Omental fat pad (tissue), 4 donors: ENCODE measurements around the gene PPIE. TPM values are rescaled to one million over a fixed set of nuclear protein-coding genes. Genes with fewer than 3 reads are reported as not detected.

Experiments used
- ATAC-seq: fragments of 150-250 bp; one replicate; pipeline ENCODE4 v1.9.1; 2016; ENCODE audit warnings: mild to moderate bottlenecking, moderate library complexity; ENCODE audit not compliant: low FRiP score
- DNase-seq: peaks from one replicate; pipeline ENCODE4 v3.0.0-alpha.2; 2019; ENCODE audit warnings: low spot score
- total RNA-seq, 4 donors: library from RNA; depleted of rRNA; stranded (reverse); fragments of >200 nt; gene quantifications; one replicate each; pipeline ENCODE4 v1.1.0, GENCODE V29; 2016
- TF ChIP-seq, protein P1 (sequence below), 3 donors: fragments of 450-650 bp; IDR thresholded peaks; one replicate each; pipeline ENCODE4 v1.5.1; 2016 to 2017; ENCODE audit warnings: antibody characterized with exemption in 3 of 3, mild to moderate bottlenecking in 3 of 3, moderate library complexity in 2 of 3

PPIE gene
- total RNA-seq, 4 donors from 2014 or later: 22.7 to 39.6 (median 27.8) TPM

DNA sequence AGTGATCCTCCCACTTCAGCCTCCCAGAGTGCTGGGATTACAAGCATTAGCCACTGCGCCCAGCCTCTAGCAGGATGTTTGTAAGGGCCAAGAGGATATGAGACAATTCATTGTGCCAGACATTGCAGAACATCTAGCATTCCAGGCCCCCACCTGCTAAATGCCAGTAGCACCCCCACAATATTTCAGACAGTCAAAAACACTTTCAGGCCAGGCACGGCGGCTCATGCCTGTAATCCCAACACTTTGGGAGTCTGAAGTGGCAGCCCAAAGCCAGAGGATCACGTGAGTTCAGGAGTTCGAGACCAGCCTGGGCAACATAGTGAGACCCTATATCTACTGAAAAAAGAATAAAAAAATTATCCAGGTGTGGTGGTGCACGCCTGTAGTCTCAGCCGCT, 12.9 kb downstream of the PPIE start:
- TF ChIP-seq, protein P1, sequence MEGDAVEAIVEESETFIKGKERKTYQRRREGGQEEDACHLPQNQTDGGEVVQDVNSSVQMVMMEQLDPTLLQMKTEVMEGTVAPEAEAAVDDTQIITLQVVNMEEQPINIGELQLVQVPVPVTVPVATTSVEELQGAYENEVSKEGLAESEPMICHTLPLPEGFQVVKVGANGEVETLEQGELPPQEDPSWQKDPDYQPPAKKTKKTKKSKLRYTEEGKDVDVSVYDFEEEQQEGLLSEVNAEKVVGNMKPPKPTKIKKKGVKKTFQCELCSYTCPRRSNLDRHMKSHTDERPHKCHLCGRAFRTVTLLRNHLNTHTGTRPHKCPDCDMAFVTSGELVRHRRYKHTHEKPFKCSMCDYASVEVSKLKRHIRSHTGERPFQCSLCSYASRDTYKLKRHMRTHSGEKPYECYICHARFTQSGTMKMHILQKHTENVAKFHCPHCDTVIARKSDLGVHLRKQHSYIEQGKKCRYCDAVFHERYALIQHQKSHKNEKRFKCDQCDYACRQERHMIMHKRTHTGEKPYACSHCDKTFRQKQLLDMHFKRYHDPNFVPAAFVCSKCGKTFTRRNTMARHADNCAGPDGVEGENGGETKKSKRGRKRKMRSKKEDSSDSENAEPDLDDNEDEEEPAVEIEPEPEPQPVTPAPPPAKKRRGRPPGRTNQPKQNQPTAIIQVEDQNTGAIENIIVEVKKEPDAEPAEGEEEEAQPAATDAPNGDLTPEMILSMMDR (IDR thresholded peaks at IDR 0.05): no peak
- no peak for DNase-seq
- ATAC-seq: no peak

DNA sequence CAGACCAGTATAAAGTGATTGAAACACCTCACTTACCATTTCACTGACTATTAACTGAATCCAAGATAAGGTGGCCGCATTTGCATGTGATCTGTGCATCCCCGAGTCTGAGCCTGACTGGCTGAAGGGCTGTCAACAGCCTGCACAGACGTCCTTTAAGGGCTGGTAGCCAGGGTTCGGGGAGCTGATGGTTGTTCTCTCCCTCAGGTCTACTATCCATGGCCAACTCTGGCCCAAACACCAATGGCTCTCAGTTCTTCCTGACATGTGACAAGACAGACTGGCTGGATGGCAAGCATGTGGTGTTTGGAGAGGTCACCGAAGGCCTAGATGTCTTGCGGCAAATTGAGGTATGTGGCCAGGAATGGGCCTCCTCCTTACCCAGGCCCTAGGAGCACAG, 14.0 kb downstream of the PPIE start:
- DNase-seq: no peak

GRCh38 chr1:39753132-39754025, 14.7 kb downstream of the PPIE start:
- ATAC-seq: no peak
- TF ChIP-seq, protein P1 (IDR thresholded peaks at IDR 0.05): no peak
- no peak for DNase-seq

More for the DNA sequence above, 14.0 kb downstream of the PPIE start:
- no peak for ATAC-seq
- TF ChIP-seq, protein P1 (IDR thresholded peaks at IDR 0.05): no peak

DNA sequence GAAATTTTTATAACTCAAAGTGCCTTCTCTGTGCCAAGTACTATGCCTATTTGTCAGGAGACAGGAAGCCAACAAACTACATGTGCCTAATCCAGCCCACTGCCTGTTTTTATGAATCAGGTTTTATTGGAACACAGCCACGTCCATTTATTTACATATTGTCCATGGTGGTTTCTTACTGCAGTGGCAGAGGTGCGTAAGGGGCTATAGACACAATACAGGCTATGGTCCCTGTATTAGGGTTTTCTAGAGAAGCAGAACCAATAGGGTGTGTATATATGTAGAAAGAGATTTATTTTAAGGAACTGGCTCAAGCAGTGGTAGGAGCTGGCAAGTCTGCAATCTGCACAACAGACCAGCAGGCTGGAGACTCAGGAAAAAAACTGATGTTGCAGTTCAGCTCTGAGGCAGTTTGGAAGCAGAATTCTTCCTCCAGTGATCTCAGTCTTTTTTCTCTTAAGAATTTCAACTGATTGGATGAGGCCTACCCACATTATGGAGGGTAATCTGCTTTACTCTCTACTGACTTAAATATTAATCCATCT, 15.4 kb downstream of the PPIE start:
- TF ChIP-seq, protein P1 (IDR thresholded peaks at IDR 0.05): no peak
- no peak for DNase-seq
- ATAC-seq: no peak

- DNase-seq: no peak
- TF ChIP-seq, protein P1 (IDR thresholded peaks at IDR 0.05): no peak
- ATAC-seq: no peak
Measured at GRCh38 chr1:39754906-39755504, 16.3 kb downstream of the PPIE start.

DNA sequence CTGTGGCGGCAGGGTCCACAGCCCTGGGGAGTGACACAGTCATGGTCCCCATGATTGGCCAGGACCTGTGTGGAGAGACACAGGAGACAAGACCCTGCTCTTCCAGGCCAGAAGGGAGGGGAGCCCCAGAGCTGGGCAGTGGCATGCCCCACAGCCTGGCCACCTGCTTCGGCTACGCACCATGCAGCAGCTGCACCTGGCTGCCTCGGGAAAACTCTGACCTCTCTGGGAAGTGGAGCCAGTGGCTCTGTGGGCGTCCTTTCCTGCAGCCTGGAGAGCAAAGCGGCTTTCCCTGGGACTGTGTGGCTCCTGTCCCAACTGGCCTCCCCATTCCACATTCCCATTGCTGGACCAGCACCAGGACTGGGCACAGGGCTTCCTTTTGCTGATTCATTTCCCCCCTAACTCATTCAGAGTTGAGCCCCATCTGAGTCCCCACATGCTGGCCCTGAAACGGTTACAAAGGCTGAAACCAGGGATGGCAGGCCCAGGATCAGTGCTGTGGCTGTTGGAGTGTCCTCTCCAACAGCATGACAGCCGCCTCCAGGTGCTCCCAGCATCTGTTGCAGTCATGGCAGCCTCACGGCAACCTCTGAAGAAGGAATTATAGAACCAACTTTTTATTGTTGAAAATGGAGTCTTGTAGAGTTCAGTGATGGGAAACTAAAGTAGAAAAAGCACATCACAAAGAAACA, 17.4 kb downstream of the PPIE start:
- TF ChIP-seq, protein P1 (IDR thresholded peaks at IDR 0.05): no peak
- ATAC-seq: no peak
- no peak for DNase-seq
